Left lung (tissue), 10 donors: ENCODE measurements around the gene VN1R2. TPM values are rescaled to one million over a fixed set of nuclear protein-coding genes. Genes with fewer than 3 reads are reported as not detected.
"Not testable (repeated sequence)": the region's sequence is repeated elsewhere in the genome, so short reads cannot be mapped to it uniquely, and the experiment has no call there.

Experiments
- ATAC-seq: fragments of 200-7000 bp; cut with Tn5 transposase; one replicate; pipeline ENCODE4 v1.9.1; 2020; ENCODE audit warnings: moderate library complexity
- DNase-seq, 4 donors: peaks; one replicate each; pipeline ENCODE4 v3.0.0-alpha.2; 2013 to 2020
- H3K27ac ChIP-seq, 2 donors: fragments of 200-600 bp; sonication (generic) in 1 of 2; one replicate each; pipeline versions ENCODE4 v1.5.0 to v1.8.0; 2020 to 2021
- H3K27me3 ChIP-seq, 2 donors: fragments of 200-600 bp; sonication (generic) in 1 of 2; one replicate each; pipeline versions ENCODE4 v1.5.0 to v1.8.0; 2020 to 2021
- H3K36me3 ChIP-seq, 2 donors: fragments of 200-600 bp; sonication (generic) in 1 of 2; one replicate each; pipeline versions ENCODE4 v1.5.0 to v1.8.0; 2020 to 2021
- H3K4me1 ChIP-seq, 2 donors: fragments of 200-600 bp; one replicate each; pipeline ENCODE4 v1.8.0; 2021
- H3K4me3 ChIP-seq, 2 donors: fragments of 200-600 bp; sonication (generic) in 1 of 2; one replicate each; pipeline versions ENCODE4 v1.5.0 to v1.8.0; 2020 to 2021; ENCODE audit warnings: mild to moderate bottlenecking in 1 of 2
- H3K9me3 ChIP-seq, 2 donors: fragments of 200-600 bp; sonication (generic) in 1 of 2; one replicate each; pipeline versions ENCODE4 v1.5.0 to v1.8.0; 2020 to 2021
- CTCF ChIP-seq, 2 donors: fragments of 200-600 bp; sonication (generic) in 1 of 2; IDR thresholded peaks; one replicate each; pipeline versions ENCODE4 v1.5.0 to v1.8.0; 2021; ENCODE audit warnings: antibody characterized with exemption in 2 of 2
- intact Hi-C, 2 donors: fragments of 100-400 bp; cut with DNase I; formaldehyde crosslinking; loops; one replicate each; pipeline versions ENCODE4 v1.11.2 to v1.14.2; 2022
- polyA plus RNA-seq, 6 donors: library from polyadenylated mRNA; unstranded; fragments of 120-200 nt; gene quantifications; one replicate each; pipeline ENCODE4 v1.2.1, GENCODE V29; 2013; ENCODE audit not compliant: insufficient read length in 6 of 6
- total RNA-seq, 2 donors: library from RNA; stranded (reverse); fragmentation: NEBNext Ultra II Directional; extraction: Animal tissue kit (Norgen Biotek cat#: 25700); gene quantifications; one replicate each; pipeline ENCODE4 v1.2.1, GENCODE V29; 2021
- donor health status: DM: no; HTN: yes; CAD: no.
- donor health status: DM: no; HTN: no; CAD: no.

The VN1R2 gene
- total and polyA plus RNA-seq, 8 donors: not detected

GRCh38 chr19:53275480-53275879 is 17.4 kb downstream of the VN1R2 start:
- no peak for DNase-seq
- peaks cover 0 to 6% of the 10 kb centered on the region in 2 donors for H3K27me3 ChIP-seq
- H3K4me1 ChIP-seq: no peaks in the 10 kb centered on the region
- H3K36me3 ChIP-seq: no peaks in the 10 kb centered on the region
- intact Hi-C loops: no loop called here
- no peak overlapping the region for H3K4me3 ChIP-seq
- H3K9me3 ChIP-seq: peaks cover 0 to 33% of the 10 kb centered on the region in 2 donors
- H3K27ac ChIP-seq: no peak overlapping the region
- TF ChIP-seq CTCF (IDR thresholded peaks at IDR 0.05): no peak
- ATAC-seq: no peak

- H3K36me3 ChIP-seq, H3K4me1 ChIP-seq, intact Hi-C loops, H3K27ac ChIP-seq, H3K4me3 ChIP-seq, H3K27me3 ChIP-seq, ATAC-seq: not testable (repeated sequence)
- H3K9me3 ChIP-seq: peaks cover 0 to 32% of the 10 kb centered on the region in 2 donors
- peak in 1 of 4 donors; percentile 14 for DNase-seq
Measured at GRCh38 chr19:53281947-53282346, 23.9 kb downstream of the VN1R2 start.

GRCh38 chr19:53285087-53285486 is 27.0 kb downstream of the VN1R2 start:
- no peaks in the 10 kb centered on the region for H3K4me1 ChIP-seq
- peaks cover 0 to 45% of the 10 kb centered on the region in 2 donors for H3K9me3 ChIP-seq
- ATAC-seq (no peak), DNase-seq (no peak)
- H3K36me3 ChIP-seq: no peaks in the 10 kb centered on the region
- peaks cover 0 to 7% of the 10 kb centered on the region in 2 donors for H3K27me3 ChIP-seq
- no peak for TF ChIP-seq CTCF (IDR thresholded peaks at IDR 0.05)
- H3K27ac ChIP-seq: no peak overlapping the region
- intact Hi-C loops: no loop called here
- H3K4me3 ChIP-seq: no peak overlapping the region

- peaks cover 0 to 83% of the 10 kb centered on the region in 2 donors for H3K9me3 ChIP-seq
- intact Hi-C loops: no loop called here
- H3K36me3 ChIP-seq: no peaks in the 10 kb centered on the region
- no peak overlapping the region for H3K27ac ChIP-seq
- no peaks in the 10 kb centered on the region for H3K4me1 ChIP-seq
- TF ChIP-seq CTCF (IDR thresholded peaks at IDR 0.05): no peak
- no peaks in the 10 kb centered on the region for H3K27me3 ChIP-seq
- ATAC-seq (no peak), DNase-seq (peak in 1 of 4 donors; percentile 73)
- no peak overlapping the region for H3K4me3 ChIP-seq
Measured at GRCh38 chr19:53290758-53291549, 32.9 kb downstream of the VN1R2 start.

GRCh38 chr19:53294786-53295441 is 36.8 kb downstream of the VN1R2 start:
- Histone ChIP-seq H3K36me3 (no peaks in the 10 kb centered on the region), H3K27me3 (no peaks in the 10 kb centered on the region), H3K4me1 (no peaks in the 10 kb centered on the region), H3K4me3 (no peak overlapping the region), H3K27ac (no peak overlapping the region), H3K9me3 (peaks cover 0 to 69% of the 10 kb centered on the region in 2 donors)
- DNase-seq (no peak), ATAC-seq (no peak)
- no peak for TF ChIP-seq CTCF (IDR thresholded peaks at IDR 0.05)
- intact Hi-C loops: no loop called here

GRCh38 chr19:53301341-53301740 is 43.2 kb downstream of the VN1R2 start:
- H3K27ac ChIP-seq, H3K4me3 ChIP-seq, intact Hi-C loops, ATAC-seq, H3K36me3 ChIP-seq, H3K4me1 ChIP-seq: not testable (repeated sequence)
- peaks cover 0 to 15% of the 10 kb centered on the region in 2 donors for H3K27me3 ChIP-seq
- peaks cover 0 to 14% of the 10 kb centered on the region in 2 donors for H3K9me3 ChIP-seq
- peak in 2 of 4 donors; percentile 0 to 5 for DNase-seq
